Lower leg skin (tissue), 3 donors: ENCODE measurements around the gene ATG16L2.

Source experiments
- POLR2A ChIP-seq, 2 donors: fragments of 450-650 bp; IDR thresholded peaks; one replicate each; pipeline ENCODE4 v1.6.1; 2016 to 2017; ENCODE audit warnings: antibody characterized with exemption in 2 of 2, mild to moderate bottlenecking in 1 of 2, moderate library complexity in 1 of 2
- TF ChIP-seq, protein P1 (sequence below), 3 donors: fragments of 450-650 bp; IDR thresholded peaks; one replicate each; pipeline ENCODE4 v1.5.1; 2016; ENCODE audit warnings: antibody characterized with exemption in 3 of 3, mild to moderate bottlenecking in 3 of 3, moderate library complexity in 2 of 3

DNA sequence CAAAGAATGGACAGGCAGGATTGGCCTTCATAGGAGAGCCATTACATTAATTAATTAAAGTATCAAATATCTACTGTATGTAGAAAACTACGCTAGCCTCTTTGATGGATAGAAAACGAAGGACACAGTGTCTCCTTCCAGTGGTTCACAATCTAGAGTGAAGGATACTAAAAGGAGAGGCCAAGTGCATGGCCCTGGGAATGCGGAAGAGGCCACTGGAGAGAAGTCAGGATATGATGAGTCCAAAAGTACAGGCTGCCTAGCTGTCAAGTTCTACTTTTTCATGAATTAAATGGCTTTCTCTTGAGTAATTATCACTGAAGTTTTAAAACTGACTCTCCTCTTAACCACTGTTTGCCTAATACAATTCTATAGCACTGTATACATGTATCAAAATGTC lies 41.9 kb downstream of the ATG16L2 start:
- no peak for TF ChIP-seq POLR2A (IDR thresholded peaks at IDR 0.05)
- TF ChIP-seq, protein P1, sequence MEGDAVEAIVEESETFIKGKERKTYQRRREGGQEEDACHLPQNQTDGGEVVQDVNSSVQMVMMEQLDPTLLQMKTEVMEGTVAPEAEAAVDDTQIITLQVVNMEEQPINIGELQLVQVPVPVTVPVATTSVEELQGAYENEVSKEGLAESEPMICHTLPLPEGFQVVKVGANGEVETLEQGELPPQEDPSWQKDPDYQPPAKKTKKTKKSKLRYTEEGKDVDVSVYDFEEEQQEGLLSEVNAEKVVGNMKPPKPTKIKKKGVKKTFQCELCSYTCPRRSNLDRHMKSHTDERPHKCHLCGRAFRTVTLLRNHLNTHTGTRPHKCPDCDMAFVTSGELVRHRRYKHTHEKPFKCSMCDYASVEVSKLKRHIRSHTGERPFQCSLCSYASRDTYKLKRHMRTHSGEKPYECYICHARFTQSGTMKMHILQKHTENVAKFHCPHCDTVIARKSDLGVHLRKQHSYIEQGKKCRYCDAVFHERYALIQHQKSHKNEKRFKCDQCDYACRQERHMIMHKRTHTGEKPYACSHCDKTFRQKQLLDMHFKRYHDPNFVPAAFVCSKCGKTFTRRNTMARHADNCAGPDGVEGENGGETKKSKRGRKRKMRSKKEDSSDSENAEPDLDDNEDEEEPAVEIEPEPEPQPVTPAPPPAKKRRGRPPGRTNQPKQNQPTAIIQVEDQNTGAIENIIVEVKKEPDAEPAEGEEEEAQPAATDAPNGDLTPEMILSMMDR (IDR thresholded peaks at IDR 0.05) = no peak
